ENCODE results near the gene MAP1LC3B. TPM values are rescaled to one million over a fixed set of nuclear protein-coding genes. Genes with fewer than 3 reads are reported as not detected.

MAP1LC3B gene
- total and polyA plus RNA-seq, 2 donors (not counting 1 experiment from before 2014, with no cell fraction given): 72.7 to 75.8 TPM

- no peak for TF ChIP-seq CTCF (IDR thresholded peaks at IDR 0.05)
- TF ChIP-seq EZH2 (IDR thresholded peaks at IDR 0.05; ENCODE audit: borderline replicate concordance, insufficient read depth, low read depth, low read length, poor library complexity, severe bottlenecking): no peak
- CTCF ChIA-PET: no interaction called here
Measured at GRCh38 chr16:87344931-87345631, 47.1 kb upstream of the MAP1LC3B start.

DNA sequence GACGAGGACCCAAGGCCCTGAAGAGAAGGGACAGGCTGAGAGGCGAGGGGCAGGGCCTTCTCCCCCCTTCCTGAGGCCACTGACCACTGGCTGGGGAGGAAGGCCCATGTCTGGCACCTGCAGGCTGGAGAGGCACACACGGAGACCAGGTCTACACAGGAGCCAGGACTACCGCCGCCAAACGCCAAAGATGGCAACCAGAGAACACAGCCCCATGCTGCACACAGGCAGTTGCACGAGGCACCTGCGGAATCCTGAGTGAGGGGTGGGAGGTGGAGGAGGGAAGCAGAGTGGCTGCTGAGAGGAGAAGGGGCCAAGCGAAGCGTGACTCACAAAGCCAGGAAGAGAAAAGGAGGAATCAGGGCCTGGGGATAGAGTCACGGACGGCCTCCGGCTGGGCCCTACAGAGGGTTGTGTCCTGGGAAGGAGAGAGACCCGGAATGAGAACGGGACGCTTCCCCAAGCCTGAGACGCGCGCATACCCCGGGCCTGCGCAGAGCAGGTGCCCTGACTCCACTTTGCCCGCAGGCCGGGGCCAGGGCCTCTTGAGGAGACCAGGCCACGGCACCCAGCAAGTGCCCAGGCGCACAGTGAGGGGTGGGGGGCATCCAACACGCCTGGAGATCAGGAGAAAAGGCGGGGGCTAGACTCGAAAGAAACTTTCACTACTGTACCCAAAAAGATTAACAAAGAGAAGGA lies 46.3 kb upstream of the MAP1LC3B start:
- CTCF ChIA-PET: no interaction called here
- over 99% methylated on average over 23 of the region's 28 CpGs for WGBS (ENCODE audit: insufficient coverage)
- ATAC-seq (ENCODE audit: low read depth): no peak

More at GRCh38 chr16:87344931-87345631, 47.1 kb upstream of the MAP1LC3B start:
- intact Hi-C loops (cut with micrococcal nuclease): no loop called here
- H3K4me1 Mint-ChIP-seq: peaks cover 5% of the 10 kb centered on the region
- Histone ChIP-seq H3K9ac (ENCODE audit: low read length) (no peak overlapping the region), H3K9me3 (ENCODE audit: control extremely low read depth in 1 of 3, control insufficient read depth in 2 of 3, insufficient read depth in 1 of 3, low read length in 2 of 3) (no peaks in the 10 kb centered on the region), H3K27ac (ENCODE audit: low read length in 2 of 2) (peak overlapping the region in 1 of 2 donors; percentile 50), H3K79me2 (ENCODE audit: control insufficient read depth, insufficient read depth, low read length) (peaks cover 33% of the 10 kb centered on the region), H3K4me3 (ENCODE audit: control extremely low read depth in 1 of 5, extremely low read depth in 1 of 5, insufficient read depth in 1 of 5, low read depth in 2 of 5, low read length in 4 of 5) (no peak overlapping the region), H3K36me3 (replicated peaks in 1 of 2; ENCODE audit: control extremely low read depth in 1 of 2, control insufficient read depth in 1 of 2, extremely low read depth in 1 of 2, insufficient read depth in 2 of 2, low read length in 1 of 2) (peaks cover 0 to 42% of the 10 kb centered on the region in 2 experiments), H2AFZ (ENCODE audit: insufficient read depth, low read depth, low read length, poor library complexity, severe bottlenecking) (no peak overlapping the region), H3K4me1 (ENCODE audit: control insufficient read depth in 2 of 2, insufficient read depth in 2 of 2, low read length in 2 of 2) (peaks cover 0 to 4% of the 10 kb centered on the region in 2 donors), H4K20me1 (ENCODE audit: control insufficient read depth, insufficient read depth, low read length, poor library complexity, severe bottlenecking) (peaks cover 16% of the 10 kb centered on the region), H3K27me3 (replicated peaks in 1 of 4; ENCODE audit: control extremely low read depth in 1 of 4, control insufficient read depth in 3 of 4, insufficient read depth in 4 of 4, low read length in 3 of 4) (no peaks in the 10 kb centered on the region), H3K4me2 (replicated peaks; ENCODE audit: low read depth, low read length, poor library complexity, severe bottlenecking) (peak overlapping the region; percentile 32)
- peak; percentile 51 for ATAC-seq (ENCODE audit: low read depth)
- H3K9me3 Mint-ChIP-seq (ENCODE audit: insufficient read depth): no peaks in the 10 kb centered on the region
- POLR2A ChIA-PET: no interaction called here
- H3K27ac Mint-ChIP-seq: peak overlapping the region; percentile 61
- H3K4me3 Mint-ChIP-seq: peak overlapping the region; percentile 49
- H3K27me3 Mint-ChIP-seq: no peaks in the 10 kb centered on the region
- 71% methylated on average over 11 of the region's 17 CpGs for WGBS (ENCODE audit: insufficient coverage)
- DNase-seq: no peak

More for the DNA sequence above, 46.3 kb upstream of the MAP1LC3B start:
- intact Hi-C loops (cut with micrococcal nuclease): no loop called here
- Histone ChIP-seq H3K4me1 (ENCODE audit: control insufficient read depth in 2 of 2, insufficient read depth in 2 of 2, low read length in 2 of 2) (peaks cover 0 to 4% of the 10 kb centered on the region in 2 donors), H2AFZ (ENCODE audit: insufficient read depth, low read depth, low read length, poor library complexity, severe bottlenecking) (no peak overlapping the region), H3K79me2 (ENCODE audit: control insufficient read depth, insufficient read depth, low read length) (peaks cover 41% of the 10 kb centered on the region), H3K27me3 (replicated peaks in 1 of 4; ENCODE audit: control extremely low read depth in 1 of 4, control insufficient read depth in 3 of 4, insufficient read depth in 4 of 4, low read length in 3 of 4) (no peaks in the 10 kb centered on the region), H3K36me3 (replicated peaks in 1 of 2; ENCODE audit: control extremely low read depth in 1 of 2, control insufficient read depth in 1 of 2, extremely low read depth in 1 of 2, insufficient read depth in 2 of 2, low read length in 1 of 2) (peaks cover 0 to 42% of the 10 kb centered on the region in 2 experiments), H3K4me3 (ENCODE audit: control extremely low read depth in 1 of 5, extremely low read depth in 1 of 5, insufficient read depth in 1 of 5, low read depth in 2 of 5, low read length in 4 of 5) (no peak overlapping the region), H3K4me2 (replicated peaks; ENCODE audit: low read depth, low read length, poor library complexity, severe bottlenecking) (peak overlapping the region; percentile 32), H4K20me1 (ENCODE audit: control insufficient read depth, insufficient read depth, low read length, poor library complexity, severe bottlenecking) (peaks cover 16% of the 10 kb centered on the region), H3K9ac (ENCODE audit: low read length) (no peak overlapping the region), H3K27ac (ENCODE audit: low read length in 2 of 2) (peak overlapping the region in 1 of 2 donors; percentile 50), H3K9me3 (ENCODE audit: control extremely low read depth in 1 of 3, control insufficient read depth in 2 of 3, insufficient read depth in 1 of 3, low read length in 2 of 3) (no peaks in the 10 kb centered on the region)
- no peaks in the 10 kb centered on the region for H3K27me3 Mint-ChIP-seq
- POLR2A ChIA-PET: no interaction called here
- peaks cover 5% of the 10 kb centered on the region for H3K4me1 Mint-ChIP-seq
- no peak overlapping the region for H3K27ac Mint-ChIP-seq
- H3K9me3 Mint-ChIP-seq (ENCODE audit: insufficient read depth): no peaks in the 10 kb centered on the region
- no peak overlapping the region for H3K4me3 Mint-ChIP-seq
- DNase-seq: no peak
- TF ChIP-seq CTCF (IDR thresholded peaks at IDR 0.05): no peak
- no peak for TF ChIP-seq EZH2 (IDR thresholded peaks at IDR 0.05; ENCODE audit: borderline replicate concordance, insufficient read depth, low read depth, low read length, poor library complexity, severe bottlenecking)

All from B cell (primary cell).